Dermis lymphatic vessel endothelial cell (primary cell): Measurements from ENCODE around the gene HM13. TPM values are rescaled to one million over a fixed set of nuclear protein-coding genes. Genes with fewer than 3 reads are reported as not detected.

Source experiments
- total RNA-seq: library from RNA; depleted of rRNA; stranded (reverse); fragments of >200 nt; gene quantifications from 2 replicates; pipeline ENCODE4 v1.2.1, GENCODE V29; 2014

The HM13 gene, protein sequence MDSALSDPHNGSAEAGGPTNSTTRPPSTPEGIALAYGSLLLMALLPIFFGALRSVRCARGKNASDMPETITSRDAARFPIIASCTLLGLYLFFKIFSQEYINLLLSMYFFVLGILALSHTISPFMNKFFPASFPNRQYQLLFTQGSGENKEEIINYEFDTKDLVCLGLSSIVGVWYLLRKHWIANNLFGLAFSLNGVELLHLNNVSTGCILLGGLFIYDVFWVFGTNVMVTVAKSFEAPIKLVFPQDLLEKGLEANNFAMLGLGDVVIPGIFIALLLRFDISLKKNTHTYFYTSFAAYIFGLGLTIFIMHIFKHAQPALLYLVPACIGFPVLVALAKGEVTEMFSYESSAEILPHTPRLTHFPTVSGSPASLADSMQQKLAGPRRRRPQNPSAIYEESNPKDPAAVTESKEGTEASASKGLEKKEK
- 34.7 and 39.0 TPM in 2 replicates for total RNA-seq

GRCh38 chr20:31514154-31515071 is at the start of gene HM13:
TSS of gene HM13 (plus strand) at chr20:31514442. CDS start at chr20:31514552, 110 bp downstream.

DNA sequence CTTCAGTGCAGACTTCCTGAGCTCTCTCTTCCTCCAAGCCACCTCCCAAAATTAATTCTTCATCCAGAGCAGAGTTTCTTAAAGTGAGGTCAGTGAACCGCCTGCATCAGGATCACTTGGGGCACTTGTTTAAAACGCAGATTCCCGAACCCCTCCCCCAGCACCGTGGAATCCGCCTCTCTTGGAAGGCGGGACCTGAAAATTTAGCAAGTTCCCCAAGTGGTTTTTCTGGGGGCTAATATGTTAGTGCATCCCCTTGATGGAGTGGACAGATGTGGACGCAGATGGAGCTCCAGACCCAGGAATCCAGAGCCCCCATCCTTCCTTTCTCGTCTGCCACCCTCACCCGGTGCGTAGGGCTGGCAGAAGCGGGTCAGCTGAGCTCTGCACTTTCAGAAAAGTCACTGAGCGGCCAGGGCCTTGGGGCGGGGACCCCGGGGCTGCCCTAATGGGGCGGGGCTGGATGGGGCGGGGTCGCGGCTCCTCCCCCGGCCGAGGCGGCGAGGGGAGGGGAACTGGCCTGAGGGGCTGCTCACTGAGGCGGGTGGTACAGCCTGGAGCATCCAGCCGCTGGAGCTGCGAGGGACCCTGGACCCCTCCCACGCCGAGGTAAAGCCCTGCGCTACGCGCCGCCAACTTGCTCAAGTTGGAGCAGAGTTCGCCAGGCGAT is 39.3 kb upstream of the HM13 start, which contains the start of the genes DEFB124 and REM1:
Gene DEFB124 (minus strand): TSS at position 370 of the 670 bp plus-strand sequence. CDS start 2,114 bp downstream, outside the sequence.
Gene REM1 (plus strand): TSS at position 531 of the 670 bp plus-strand sequence. CDS start 1,158 bp downstream, outside the sequence.

DNA sequence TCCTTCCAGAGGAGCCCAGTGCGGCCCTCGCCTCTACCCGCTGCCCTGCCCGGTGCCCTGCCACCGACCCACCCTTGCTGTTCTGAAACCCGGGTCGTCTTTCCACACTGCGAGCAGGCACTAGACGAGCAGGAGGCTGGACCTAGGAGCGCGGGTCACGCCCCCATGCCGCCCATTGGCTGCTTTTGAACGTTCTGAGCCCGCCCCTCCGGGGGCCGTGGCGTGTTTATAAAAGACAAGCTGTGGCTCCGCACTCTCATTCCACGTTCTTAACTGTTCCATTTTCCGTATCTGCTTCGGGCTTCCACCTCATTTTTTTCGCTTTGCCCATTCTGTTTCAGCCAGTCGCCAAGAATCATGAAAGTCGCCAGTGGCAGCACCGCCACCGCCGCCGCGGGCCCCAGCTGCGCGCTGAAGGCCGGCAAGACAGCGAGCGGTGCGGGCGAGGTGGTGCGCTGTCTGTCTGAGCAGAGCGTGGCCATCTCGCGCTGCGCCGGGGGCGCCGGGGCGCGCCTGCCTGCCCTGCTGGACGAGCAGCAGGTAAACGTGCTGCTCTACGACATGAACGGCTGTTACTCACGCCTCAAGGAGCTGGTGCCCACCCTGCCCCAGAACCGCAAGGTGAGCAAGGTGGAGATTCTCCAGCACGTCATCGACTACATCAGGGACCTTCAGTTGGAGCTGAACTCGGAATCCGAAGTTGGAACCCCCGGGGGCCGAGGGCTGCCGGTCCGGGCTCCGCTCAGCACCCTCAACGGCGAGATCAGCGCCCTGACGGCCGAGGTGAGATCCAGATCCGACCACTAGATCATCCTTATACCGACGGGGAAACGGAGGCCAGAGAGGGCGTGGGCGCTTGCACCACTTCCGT is 91.0 kb downstream of the HM13 start, which contains the start of gene ID1:
Gene ID1 (plus strand): TSS at position 259 of the 871 bp plus-strand sequence. CDS start 99 bp downstream, at position 358.

Other genes starting within 250 kb of the HM13 start
- not detected in 2 replicates for gene DEFB116, start 205.9 kb upstream of the HM13 start, total RNA-seq
- not detected in 2 replicates for gene DEFB118, start 145.8 kb upstream of the HM13 start, total RNA-seq
- not detected in 2 replicates for gene DEFB119, start 123.9 kb upstream of the HM13 start, total RNA-seq
- gene DEFB121, start 108.2 kb upstream of the HM13 start, total RNA-seq, result not detected in 2 replicates
- not detected in 2 replicates for gene DEFB123, start 73.8 kb upstream of the HM13 start, total RNA-seq
- gene DEFB124, start 39.3 kb upstream of the HM13 start, total RNA-seq, result not detected in 2 replicates
- 0.11 TPM in 1 of 2 replicates, not detected in the other for gene REM1, start 39.2 kb upstream of the HM13 start, total RNA-seq
- 1,048 and 1,208 TPM in 2 replicates for gene ID1, start 90.8 kb downstream of the HM13 start, total RNA-seq
- gene COX4I2, start 123.5 kb downstream of the HM13 start, total RNA-seq, result not detected in 2 replicates
- gene BCL2L1, start 208.4 kb downstream of the HM13 start, total RNA-seq, result 28.8 and 40.0 TPM in 2 replicates
- gene TPX2, start 224.8 kb downstream of the HM13 start, total RNA-seq, result 6.3 and 7.7 TPM in 2 replicates